ENCODE data around the gene GZF1.

GZF1 gene

DNA sequence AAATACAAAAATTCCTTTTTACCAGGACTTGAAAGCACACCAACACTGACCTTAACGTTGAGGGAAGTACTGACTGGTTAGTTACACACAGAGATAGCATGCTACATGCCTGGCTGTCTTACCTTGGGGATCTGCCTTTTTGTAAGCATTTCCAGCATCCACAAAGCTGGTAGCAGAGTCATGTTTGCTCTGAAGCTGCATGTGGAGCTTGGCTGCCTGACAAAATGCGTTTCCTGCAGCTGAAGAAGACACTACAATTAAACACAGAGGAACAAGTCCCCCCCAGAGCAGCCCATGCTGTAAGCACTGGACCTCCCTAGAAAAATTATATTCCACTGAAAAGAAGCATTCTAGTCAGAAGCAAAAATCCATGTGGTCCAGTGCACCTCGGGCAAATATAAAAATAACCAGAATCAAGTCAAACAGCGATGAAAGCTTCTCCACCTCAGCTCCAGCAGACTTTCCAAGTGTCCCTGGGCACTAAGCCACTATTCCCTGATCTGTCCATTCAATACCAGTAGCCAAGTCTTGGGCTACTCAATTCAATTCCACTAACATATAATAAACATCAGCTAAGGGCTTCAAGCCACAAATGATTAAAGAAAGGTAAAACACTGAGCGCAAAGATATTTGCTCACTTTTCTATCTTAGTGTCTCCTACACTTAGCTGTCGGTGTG, 35.1 kb downstream of the GZF1 start:
- H3K4me3 ChIP-seq (ENCODE audit: low read length), result no peak overlapping the region
- H3K27me3 ChIP-seq (ENCODE audit: control insufficient read depth, low read length), result no peaks in the 10 kb centered on the region
- H3K9me3 ChIP-seq (ENCODE audit: control insufficient read depth, insufficient read depth, low read length), result no peaks in the 10 kb centered on the region
- H3K4me2 ChIP-seq (ENCODE audit: low read length), result no peak overlapping the region
- H3K36me3 ChIP-seq (ENCODE audit: control insufficient read depth, low read length), result peaks cover 29% of the 10 kb centered on the region
- no peaks in the 10 kb centered on the region for H3F3A ChIP-seq (ENCODE audit: control insufficient read depth, insufficient read depth)
- no peaks in the 10 kb centered on the region for H4K20me1 ChIP-seq (ENCODE audit: control insufficient read depth, insufficient read depth, low read depth, low read length)
- TF ChIP-seq, protein P1, sequence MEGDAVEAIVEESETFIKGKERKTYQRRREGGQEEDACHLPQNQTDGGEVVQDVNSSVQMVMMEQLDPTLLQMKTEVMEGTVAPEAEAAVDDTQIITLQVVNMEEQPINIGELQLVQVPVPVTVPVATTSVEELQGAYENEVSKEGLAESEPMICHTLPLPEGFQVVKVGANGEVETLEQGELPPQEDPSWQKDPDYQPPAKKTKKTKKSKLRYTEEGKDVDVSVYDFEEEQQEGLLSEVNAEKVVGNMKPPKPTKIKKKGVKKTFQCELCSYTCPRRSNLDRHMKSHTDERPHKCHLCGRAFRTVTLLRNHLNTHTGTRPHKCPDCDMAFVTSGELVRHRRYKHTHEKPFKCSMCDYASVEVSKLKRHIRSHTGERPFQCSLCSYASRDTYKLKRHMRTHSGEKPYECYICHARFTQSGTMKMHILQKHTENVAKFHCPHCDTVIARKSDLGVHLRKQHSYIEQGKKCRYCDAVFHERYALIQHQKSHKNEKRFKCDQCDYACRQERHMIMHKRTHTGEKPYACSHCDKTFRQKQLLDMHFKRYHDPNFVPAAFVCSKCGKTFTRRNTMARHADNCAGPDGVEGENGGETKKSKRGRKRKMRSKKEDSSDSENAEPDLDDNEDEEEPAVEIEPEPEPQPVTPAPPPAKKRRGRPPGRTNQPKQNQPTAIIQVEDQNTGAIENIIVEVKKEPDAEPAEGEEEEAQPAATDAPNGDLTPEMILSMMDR (IDR thresholded peaks at IDR 0.05; ENCODE audit: low read depth, low read length, poor library complexity, severe bottlenecking), result no peak
- no peaks in the 10 kb centered on the region for H3K9me2 ChIP-seq (replicated peaks; ENCODE audit: control insufficient read depth, low read length)
- H3K27ac ChIP-seq (ENCODE audit: low read depth, low read length), result no peak overlapping the region
- H3K79me2 ChIP-seq (ENCODE audit: control insufficient read depth, low read length), result no peaks in the 10 kb centered on the region
- H3K4me1 ChIP-seq (ENCODE audit: control insufficient read depth, low read length), result peaks cover 14% of the 10 kb centered on the region

DNA sequence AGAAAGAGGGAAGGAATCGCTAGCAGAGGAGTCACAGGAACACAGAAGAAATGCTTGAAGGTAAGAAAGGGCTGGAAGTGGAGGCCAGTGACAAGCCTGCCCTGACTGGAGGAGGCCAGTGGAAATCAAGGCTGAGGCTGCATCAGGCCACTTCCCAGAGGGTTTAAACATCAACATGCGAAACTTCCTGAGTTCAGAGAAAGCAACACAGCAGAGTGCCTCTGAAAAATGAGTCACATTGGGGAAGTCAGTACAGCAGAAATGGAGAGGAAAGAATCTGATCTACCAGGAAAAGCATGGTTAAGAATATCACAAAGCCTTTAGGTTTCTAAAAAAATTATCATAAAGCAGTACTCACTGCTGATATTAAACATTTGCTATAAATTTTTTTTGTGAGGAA, 36.0 kb downstream of the GZF1 start:
- no peaks in the 10 kb centered on the region for H3K9me3 ChIP-seq (ENCODE audit: control insufficient read depth, insufficient read depth, low read length)
- H3K4me3 ChIP-seq (ENCODE audit: low read length), result no peak overlapping the region
- no peak overlapping the region for H3K4me2 ChIP-seq (ENCODE audit: low read length)
- H3K79me2 ChIP-seq (ENCODE audit: control insufficient read depth, low read length), result no peaks in the 10 kb centered on the region
- H3K27ac ChIP-seq (ENCODE audit: low read depth, low read length), result no peak overlapping the region
- H4K20me1 ChIP-seq (ENCODE audit: control insufficient read depth, insufficient read depth, low read depth, low read length), result no peaks in the 10 kb centered on the region
- no peaks in the 10 kb centered on the region for H3K9me2 ChIP-seq (replicated peaks; ENCODE audit: control insufficient read depth, low read length)
- TF ChIP-seq, protein P1 (IDR thresholded peaks at IDR 0.05; ENCODE audit: low read depth, low read length, poor library complexity, severe bottlenecking), result no peak
- no peak for TF ChIP-seq EZH2phosphoT487 (IDR thresholded peaks at IDR 0.05; ENCODE audit: borderline replicate concordance, low read length)
- no peaks in the 10 kb centered on the region for H3F3A ChIP-seq (ENCODE audit: control insufficient read depth, insufficient read depth)
- H3K36me3 ChIP-seq (ENCODE audit: control insufficient read depth, low read length), result peaks cover 28% of the 10 kb centered on the region
- no peaks in the 10 kb centered on the region for H3K27me3 ChIP-seq (ENCODE audit: control insufficient read depth, low read length)
- H3K4me1 ChIP-seq (ENCODE audit: control insufficient read depth, low read length), result peaks cover 5% of the 10 kb centered on the region

DNA sequence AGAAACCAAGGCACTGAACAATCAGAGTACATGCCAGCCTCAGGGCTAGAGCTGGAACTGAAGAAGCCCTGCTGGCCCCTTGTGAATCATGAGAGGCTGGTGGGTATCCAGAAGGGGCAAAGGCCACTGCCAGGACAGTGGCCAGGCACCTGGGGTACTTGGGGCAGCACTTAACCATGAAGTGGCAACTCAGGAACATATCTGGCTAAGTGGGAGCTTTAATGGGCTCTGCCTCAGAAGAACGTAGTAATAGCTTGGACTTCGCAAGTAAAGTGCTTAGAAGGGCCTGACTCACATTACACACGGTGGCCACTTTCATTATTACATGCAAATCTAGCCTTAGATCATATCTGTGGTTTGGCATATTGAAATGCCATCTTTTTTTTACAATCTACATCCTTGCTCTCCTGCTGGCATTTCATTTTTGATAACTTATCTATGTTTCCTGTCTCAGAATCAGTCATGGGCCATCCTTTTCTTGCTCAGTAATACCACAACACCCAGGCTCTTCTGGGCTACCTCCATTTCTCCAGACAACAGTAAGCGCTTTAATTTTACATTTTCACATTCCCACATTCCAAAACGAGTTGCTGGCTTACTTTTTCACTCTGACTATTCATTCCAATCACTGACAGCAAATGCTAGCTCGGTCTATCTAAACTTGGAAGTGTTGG, 37.7 kb downstream of the GZF1 start:
- TF ChIP-seq, protein P1 (IDR thresholded peaks at IDR 0.05; ENCODE audit: low read depth, low read length, poor library complexity, severe bottlenecking), result no peak
- no peak for TF ChIP-seq EZH2phosphoT487 (IDR thresholded peaks at IDR 0.05; ENCODE audit: borderline replicate concordance, low read length)
- no peaks in the 10 kb centered on the region for H3F3A ChIP-seq (ENCODE audit: control insufficient read depth, insufficient read depth)
- no peaks in the 10 kb centered on the region for H3K27me3 ChIP-seq (ENCODE audit: control insufficient read depth, low read length)
- no peak overlapping the region for H3K4me2 ChIP-seq (ENCODE audit: low read length)
- no peak overlapping the region for H3K4me3 ChIP-seq (ENCODE audit: low read length)
- H3K9me3 ChIP-seq (ENCODE audit: control insufficient read depth, insufficient read depth, low read length), result no peaks in the 10 kb centered on the region
- H3K36me3 ChIP-seq (ENCODE audit: control insufficient read depth, low read length), result peaks cover 11% of the 10 kb centered on the region
- H4K20me1 ChIP-seq (ENCODE audit: control insufficient read depth, insufficient read depth, low read depth, low read length), result no peaks in the 10 kb centered on the region; the same call in 1 of the 2 replicates
- H3K4me1 ChIP-seq (ENCODE audit: control insufficient read depth, low read length), result no peaks in the 10 kb centered on the region
- peaks cover 10% of the 10 kb centered on the region for H3K79me2 ChIP-seq (ENCODE audit: control insufficient read depth, low read length)
- H3K27ac ChIP-seq (ENCODE audit: low read depth, low read length), result no peak overlapping the region
- no peaks in the 10 kb centered on the region for H3K9me2 ChIP-seq (replicated peaks; ENCODE audit: control insufficient read depth, low read length)

All from DOHH2 (cell line).